Superior temporal gyrus (tissue), 1 donor: ENCODE measurements around the gene MAMDC4.
A peak's percentile ranks its signal among the peaks of the same experiment; 100 is the strongest.
"Not testable (repeated sequence)": the region's sequence is repeated elsewhere in the genome, so short reads cannot be mapped to it uniquely, and the experiment has no call there.

ENCODE experiments used
- DNase-seq: peaks from one replicate; pipeline ENCODE4 v3.0.0-alpha.2; 2016; ENCODE audit errors: extremely low spot score

Gene MAMDC4

DNA sequence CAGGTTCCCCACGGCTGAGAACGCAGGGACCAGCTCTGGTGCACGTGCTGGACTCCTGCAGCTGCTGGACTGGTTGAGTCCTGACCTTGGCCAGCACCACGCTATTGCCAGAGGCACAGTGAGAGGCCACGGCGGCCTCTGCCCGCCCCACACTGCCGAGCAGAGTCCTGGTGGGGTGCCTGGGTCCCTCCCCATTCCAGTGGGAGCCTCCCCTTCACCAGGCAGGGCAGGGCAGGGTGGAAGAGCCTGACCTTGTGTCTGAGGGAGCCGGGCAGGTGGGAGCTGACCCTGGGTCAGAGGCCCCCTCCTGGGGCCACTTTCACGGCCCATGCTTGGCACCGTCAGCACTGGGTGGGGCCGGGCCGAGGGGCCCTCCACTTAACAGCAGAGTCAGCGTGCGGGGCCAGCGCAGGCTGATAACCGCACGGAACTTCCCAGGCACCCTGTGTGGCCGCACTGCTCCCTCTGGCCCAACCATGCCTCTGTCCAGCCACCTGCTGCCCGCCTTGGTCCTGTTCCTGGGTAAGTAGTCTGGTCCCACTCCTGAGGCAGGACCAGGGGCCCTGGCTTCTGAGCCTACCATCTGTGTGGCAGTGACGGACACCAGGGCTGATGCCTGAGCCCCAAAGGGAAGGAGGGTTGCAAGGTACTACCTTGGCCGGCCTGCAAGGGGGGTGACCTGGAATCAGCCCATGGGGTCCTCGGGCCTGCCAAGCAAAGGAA lies at the start of gene MAMDC4:
MAMDC4 (plus strand) TSS at position 406 of the 723 bp plus-strand sequence; CDS start at position 477, 71 bp downstream.
- DNase-seq = no peak

GRCh38 chr9:136803009-136803550 lies 49.1 kb upstream of the MAMDC4 start:
- not testable (repeated sequence) for DNase-seq

GRCh38 chr9:136803551-136804508 lies 48.3 kb upstream of the MAMDC4 start:
- no peak for DNase-seq

DNA sequence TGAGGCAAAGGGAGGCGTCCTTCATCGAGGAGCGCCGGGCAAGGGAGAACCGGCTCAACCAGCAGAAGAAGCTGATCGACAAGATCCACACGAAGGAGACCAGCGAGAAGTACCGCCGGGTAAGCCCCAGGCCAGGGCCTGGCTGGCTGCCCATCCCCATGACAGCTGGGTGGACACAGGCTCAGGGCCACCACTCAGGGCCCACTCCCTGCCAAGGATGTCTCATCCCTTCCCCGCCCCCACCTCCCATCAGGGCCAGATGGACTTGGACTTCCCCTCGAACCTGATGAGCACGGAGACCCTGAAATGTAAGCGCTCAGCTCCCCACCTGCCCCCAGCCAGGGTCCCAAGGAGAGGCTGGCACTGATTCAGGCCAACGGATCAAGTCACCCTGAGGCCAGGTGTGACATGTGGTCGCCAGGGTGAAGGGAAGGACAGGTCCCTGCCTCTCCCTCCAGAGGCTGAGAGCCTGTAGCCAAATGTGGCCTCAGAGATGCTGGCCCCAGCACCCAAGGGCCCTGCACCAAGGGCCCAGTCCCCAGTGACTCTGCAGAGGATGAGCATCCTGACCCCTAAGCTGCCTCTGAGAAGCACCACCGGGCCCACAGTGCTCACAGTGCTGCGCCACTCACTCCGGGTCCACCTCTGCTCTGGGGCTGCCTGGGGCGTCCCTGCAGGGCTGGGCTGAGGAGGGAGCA lies 47.5 kb upstream of the MAMDC4 start:
- no peak for DNase-seq

- DNase-seq = no peak
Measured at GRCh38 chr9:136805207-136805740, 46.9 kb upstream of the MAMDC4 start.

- DNase-seq = no peak
Measured at GRCh38 chr9:136806067-136806466, 46.1 kb upstream of the MAMDC4 start.

- no peak for DNase-seq
Measured at GRCh38 chr9:136806631-136807201, 45.4 kb upstream of the MAMDC4 start.

- DNase-seq = peak; percentile 69
Measured at GRCh38 chr9:136807281-136808074, 44.7 kb upstream of the MAMDC4 start, which contains the start of gene RABL6. Gene RABL6, plus strand, starts transcription at chr9:136807948. Its CDS starts 249 bp downstream, at chr9:136808197.

DNA sequence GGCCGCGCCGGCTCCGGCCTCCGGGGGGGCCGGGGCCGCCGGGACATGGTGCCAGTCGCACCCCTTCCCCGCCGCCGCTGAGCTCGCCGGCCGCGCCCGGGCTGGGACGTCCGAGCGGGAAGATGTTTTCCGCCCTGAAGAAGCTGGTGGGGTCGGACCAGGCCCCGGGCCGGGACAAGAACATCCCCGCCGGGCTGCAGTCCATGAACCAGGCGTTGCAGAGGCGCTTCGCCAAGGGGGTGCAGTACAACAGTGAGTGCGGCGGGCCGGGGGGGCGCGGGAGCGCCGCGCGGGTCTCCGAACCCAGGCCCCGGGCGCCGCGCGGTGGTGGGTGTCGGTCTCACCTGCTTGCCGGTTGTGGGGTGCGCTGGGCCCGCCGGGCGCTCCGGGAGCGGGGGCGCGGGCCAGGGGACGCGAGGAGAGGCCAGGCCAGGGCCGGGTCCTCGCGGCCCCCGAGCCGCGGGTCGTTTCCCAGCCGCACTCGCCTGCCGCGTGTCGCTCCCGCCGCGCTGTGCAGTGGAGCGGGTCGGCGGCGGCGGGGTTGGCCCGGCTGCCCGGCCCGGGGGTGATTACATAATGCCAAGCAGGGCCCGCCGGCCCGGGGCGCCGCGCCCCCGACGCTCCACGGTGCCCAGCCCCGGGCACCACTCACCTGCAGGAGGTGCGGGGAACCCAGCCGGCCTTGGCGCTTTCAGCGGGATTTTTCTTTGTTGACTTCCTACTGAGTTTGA lies 43.9 kb upstream of the MAMDC4 start:
- no peak for DNase-seq

DNA sequence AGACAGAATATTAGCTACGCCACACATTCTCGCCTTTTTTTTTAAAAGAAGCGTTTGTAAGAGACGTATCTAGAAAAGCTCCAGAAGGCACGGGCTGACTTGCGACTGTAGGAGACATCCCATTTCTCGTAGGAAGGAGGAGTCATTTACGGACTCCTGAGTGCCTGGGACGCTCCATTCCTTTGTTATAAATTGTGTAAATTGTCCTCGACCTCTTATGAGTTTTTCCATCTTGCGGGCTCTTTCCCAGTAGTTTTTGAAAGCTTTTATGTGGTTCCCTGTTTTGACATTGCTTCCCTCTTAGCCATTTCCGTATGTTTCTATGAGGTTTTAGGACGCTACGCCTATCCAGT lies 43.4 kb upstream of the MAMDC4 start:
- no peak for DNase-seq

- no peak for DNase-seq
Measured at GRCh38 chr9:136814725-136815421, 37.3 kb upstream of the MAMDC4 start.

- DNase-seq = no peak
Measured at GRCh38 chr9:136815422-136815782, 36.7 kb upstream of the MAMDC4 start.

DNA sequence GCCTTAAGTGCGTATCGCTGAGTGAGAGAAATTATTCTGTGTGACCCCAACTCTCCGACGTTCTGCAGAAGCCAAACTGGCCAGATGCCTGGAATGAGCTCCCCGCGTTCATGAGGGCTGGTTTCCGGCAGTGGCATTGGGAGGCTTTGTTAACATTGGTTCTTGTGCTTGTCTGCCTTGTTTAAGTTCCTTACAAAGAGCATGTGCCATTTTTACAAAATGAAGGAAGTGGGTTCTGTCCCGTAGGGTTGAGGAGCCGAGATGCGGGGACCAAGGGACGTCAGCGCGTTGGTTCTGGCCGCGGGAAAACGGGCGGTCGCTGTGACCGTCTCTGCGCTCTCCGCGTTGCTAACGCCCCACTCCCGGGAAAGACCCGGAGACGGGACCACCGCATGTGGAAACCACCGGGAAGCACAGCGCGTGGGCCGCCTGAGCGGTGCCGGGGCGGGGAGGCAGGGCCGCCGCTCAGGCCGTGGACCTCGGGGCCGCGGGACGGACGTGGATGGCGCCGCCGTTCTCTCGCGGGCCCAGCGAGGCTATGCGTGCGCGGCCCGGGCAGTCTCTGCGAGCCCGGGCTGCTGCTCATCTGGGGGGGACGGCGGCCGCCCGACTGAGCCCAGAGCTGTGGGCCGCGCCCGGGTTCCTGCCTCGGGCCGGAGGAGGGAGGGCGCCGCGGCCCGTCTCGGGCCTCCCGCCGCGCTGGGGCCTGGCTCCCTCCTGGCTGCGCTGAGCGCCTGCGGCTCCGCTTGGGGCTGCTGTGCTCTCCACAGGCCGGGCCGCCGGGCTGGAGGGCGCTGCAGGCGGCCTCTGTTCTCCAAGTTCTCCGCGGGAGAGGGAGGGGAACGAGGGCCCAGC lies 30.9 kb upstream of the MAMDC4 start:
- DNase-seq = peak; percentile 16

GRCh38 chr9:136821826-136822544 lies 30.2 kb upstream of the MAMDC4 start:
- no peak for DNase-seq

DNA sequence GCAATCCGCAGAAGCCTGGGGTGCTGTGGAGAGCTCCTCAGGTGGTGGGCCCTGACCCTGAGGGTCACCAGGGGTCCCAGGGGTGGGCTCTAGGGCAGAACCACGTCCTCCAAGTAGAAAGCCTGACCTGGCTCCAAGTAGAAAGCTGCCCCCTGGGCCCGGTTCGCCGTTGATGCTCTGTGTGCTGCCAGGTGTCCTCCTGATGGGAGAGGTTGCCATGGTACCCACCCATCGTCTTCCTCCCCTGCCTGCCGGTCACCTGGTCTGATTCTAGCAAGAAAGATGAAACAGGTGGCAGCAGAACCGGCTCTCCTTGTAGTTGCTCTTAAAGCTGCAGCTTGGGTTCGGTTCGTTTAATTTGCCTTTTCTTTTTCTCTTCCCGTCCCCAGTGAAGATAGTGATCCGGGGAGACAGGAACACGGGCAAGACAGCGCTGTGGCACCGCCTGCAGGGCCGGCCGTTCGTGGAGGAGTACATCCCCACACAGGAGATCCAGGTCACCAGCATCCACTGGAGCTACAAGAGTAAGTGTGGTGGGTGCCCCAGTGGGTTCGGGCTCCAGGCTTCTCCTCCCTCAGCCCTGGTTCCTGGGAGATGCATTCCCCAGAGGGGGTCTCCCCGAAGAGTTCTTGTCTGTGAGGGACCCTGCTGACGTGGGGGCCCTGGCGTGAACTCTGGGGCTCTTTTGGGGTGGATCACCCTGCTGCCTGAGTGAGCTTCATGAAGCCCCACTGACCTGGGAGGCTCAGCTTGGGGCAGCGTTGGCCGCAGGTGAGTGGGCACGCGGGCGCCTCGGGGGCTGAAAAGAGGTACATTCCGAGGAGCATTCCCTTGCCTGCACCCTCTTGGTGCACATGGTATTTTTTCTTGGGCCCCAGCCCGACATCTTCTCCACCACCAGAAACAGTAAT lies 28.8 kb upstream of the MAMDC4 start:
- DNase-seq = no peak

DNA sequence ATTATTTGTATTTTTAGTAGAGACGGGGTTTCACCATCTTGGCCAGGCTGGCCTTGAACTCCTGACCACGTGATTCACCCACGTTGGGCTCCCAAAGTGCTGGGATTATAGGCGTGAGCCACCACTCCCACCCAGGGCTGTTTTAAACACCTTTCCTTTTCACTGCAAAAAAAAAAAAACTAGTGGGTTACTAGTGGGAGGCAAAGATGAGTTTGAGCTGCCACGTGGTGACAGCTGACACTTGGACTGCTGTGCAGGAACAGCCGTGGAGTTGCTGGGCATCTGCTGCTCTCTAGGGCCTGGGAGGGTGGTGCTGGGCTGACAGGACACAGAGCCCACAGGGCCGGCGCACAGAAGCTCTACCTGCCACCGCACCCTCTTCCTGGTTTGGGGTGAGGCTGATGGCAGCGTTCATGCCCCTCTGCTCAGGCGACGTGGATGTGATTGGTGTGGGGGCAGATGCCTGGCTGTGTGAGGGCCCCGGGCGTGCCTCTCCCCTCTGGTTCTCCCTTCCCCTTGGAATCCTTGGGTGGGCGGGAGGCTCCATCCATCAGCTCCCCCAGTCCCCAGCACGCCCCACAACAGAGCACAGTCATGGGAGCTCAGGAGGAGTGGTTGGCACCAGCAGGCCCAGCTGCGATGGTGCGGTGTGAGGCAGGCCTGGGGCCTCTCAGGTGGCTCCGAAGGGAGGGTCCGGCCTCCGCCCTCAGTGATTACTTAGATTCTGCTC lies 27.5 kb upstream of the MAMDC4 start:
- no peak for DNase-seq
